Right atrium auricular region (tissue), 2 donors: ENCODE measurements around the gene CTXND1. TPM values are rescaled to one million over a fixed set of nuclear protein-coding genes. Genes with fewer than 3 reads are reported as not detected.

Experiments
- DNase-seq: peaks from one replicate; pipeline ENCODE4 v3.0.0-alpha.2; 2019; ENCODE audit warnings: low spot score
- H3K27ac ChIP-seq, 2 donors: fragments of 200-600 bp; sonication (generic); 1 replicate in 1 of 2; 2 replicates in 1 of 2; pipeline ENCODE4 v1.5.1; 2016 to 2019
- H3K27me3 ChIP-seq, 2 donors: fragments of 200-600 bp; sonication (generic); one replicate each; pipeline versions ENCODE4 v1.5.1 to v1.6.0; 2017 to 2019
- H3K36me3 ChIP-seq: fragments of 200-600 bp; sonication (generic); one replicate; pipeline ENCODE4 v1.5.1; 2016
- H3K4me1 ChIP-seq, 2 donors: fragments of 200-600 bp; sonication (generic); one replicate each; pipeline versions ENCODE4 v1.5.1 to v1.6.0; 2017 to 2019
- H3K4me3 ChIP-seq, 2 donors: fragments of 200-600 bp; sonication (generic); 1 replicate in 1 of 2; 2 replicates in 1 of 2; pipeline ENCODE4 v1.5.1; 2017 to 2019; ENCODE audit warnings: mild to moderate bottlenecking in 1 of 2, moderate library complexity in 1 of 2
- H3K9me3 ChIP-seq, 2 donors: fragments of 200-600 bp; sonication (generic); one replicate each; pipeline ENCODE4 v1.5.1; 2019
- CTCF ChIP-seq, 2 donors: fragments of 200-600 bp; sonication (generic); IDR thresholded peaks; one replicate each; pipeline ENCODE4 v1.5.1; 2019; ENCODE audit warnings: antibody characterized with exemption in 2 of 2
- total RNA-seq, 2 donors: library from RNA; depleted of rRNA; stranded (reverse); fragments of >200 nt; gene quantifications; one replicate each; pipeline ENCODE4 v1.1.0, GENCODE V29; 2016

CTXND1 gene
- total RNA-seq, 2 donors from 2014 or later: 0.22 to 0.59 TPM

GRCh38 chr15:80173022-80173759 is 78.8 kb downstream of the CTXND1 start:
- no peak for DNase-seq
- Histone ChIP-seq H3K36me3 (no peaks in the 10 kb centered on the region), H3K27ac (no peak overlapping the region), H3K4me1 (no peaks in the 10 kb centered on the region), H3K4me3 (no peak overlapping the region), H3K9me3 (no peaks in the 10 kb centered on the region), H3K27me3 (no peaks in the 10 kb centered on the region)
- TF ChIP-seq CTCF (IDR thresholded peaks at IDR 0.05): peak; percentile 43 to 77

GRCh38 chr15:80172401-80172800 is 79.6 kb downstream of the CTXND1 start:
- DNase-seq: no peak
- H3K4me3 ChIP-seq: no peak overlapping the region
- no peaks in the 10 kb centered on the region for H3K4me1 ChIP-seq
- H3K9me3 ChIP-seq: no peaks in the 10 kb centered on the region
- H3K27me3 ChIP-seq: no peaks in the 10 kb centered on the region
- no peak for TF ChIP-seq CTCF (IDR thresholded peaks at IDR 0.05)
- no peaks in the 10 kb centered on the region for H3K36me3 ChIP-seq
- H3K27ac ChIP-seq: no peak overlapping the region

- Histone ChIP-seq H3K9me3 (no peaks in the 10 kb centered on the region), H3K27ac (no peak overlapping the region), H3K36me3 (no peaks in the 10 kb centered on the region), H3K4me1 (no peaks in the 10 kb centered on the region), H3K4me3 (no peak overlapping the region), H3K27me3 (no peaks in the 10 kb centered on the region)
- TF ChIP-seq CTCF (IDR thresholded peaks at IDR 0.05): no peak
- DNase-seq: no peak
Measured at GRCh38 chr15:80171787-80172186, 80.2 kb downstream of the CTXND1 start.

- Histone ChIP-seq H3K36me3 (no peaks in the 10 kb centered on the region), H3K9me3 (no peaks in the 10 kb centered on the region), H3K4me3 (no peak overlapping the region), H3K27me3 (no peaks in the 10 kb centered on the region), H3K4me1 (no peaks in the 10 kb centered on the region), H3K27ac (no peak overlapping the region)
- no peak for DNase-seq
- TF ChIP-seq CTCF (IDR thresholded peaks at IDR 0.05): no peak
Measured at GRCh38 chr15:80170596-80170995, 81.4 kb downstream of the CTXND1 start.

DNA sequence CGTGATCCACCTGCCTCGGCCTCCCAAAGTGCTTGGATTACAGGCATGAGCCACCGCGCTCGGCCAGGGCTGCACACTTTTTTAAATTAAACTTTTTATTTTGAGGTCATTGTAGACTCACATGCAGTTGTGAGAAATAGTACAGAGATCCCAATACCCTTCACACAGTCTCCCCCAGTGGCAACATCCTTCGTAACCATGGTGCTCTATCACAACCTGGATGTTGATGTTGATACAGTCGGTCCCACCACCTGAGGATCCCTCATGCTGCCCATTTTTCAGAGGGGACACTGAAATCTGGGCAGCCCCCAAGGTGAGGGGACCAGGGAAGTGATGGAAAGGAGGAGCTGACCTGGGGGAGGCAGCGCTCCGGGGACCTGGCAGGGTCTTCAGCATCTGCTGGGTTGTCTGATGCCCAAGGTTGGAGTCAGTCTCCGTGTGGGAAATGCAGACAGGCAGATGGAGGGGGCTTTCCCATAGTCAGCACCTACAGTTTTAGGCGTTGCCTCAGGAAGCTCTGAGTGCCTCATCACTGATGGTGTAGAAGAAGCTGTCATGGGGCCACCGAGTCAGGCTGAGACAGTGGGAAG is 82.2 kb downstream of the CTXND1 start:
- no peaks in the 10 kb centered on the region for H3K27me3 ChIP-seq
- no peaks in the 10 kb centered on the region for H3K36me3 ChIP-seq
- DNase-seq: no peak

More for the DNA sequence above, 82.2 kb downstream of the CTXND1 start:
- no peaks in the 10 kb centered on the region for H3K9me3 ChIP-seq
- no peak overlapping the region for H3K27ac ChIP-seq
- no peaks in the 10 kb centered on the region for H3K4me1 ChIP-seq
- TF ChIP-seq CTCF (IDR thresholded peaks at IDR 0.05): no peak
- no peak overlapping the region for H3K4me3 ChIP-seq
